ENCODE results near the gene ISOC2.
A peak's percentile ranks its signal among the peaks of the same experiment; 100 is the strongest.

ISOC2 gene

GRCh38 chr19:55476100-55476775, 14.8 kb upstream of the ISOC2 start, which contains the start of gene ZNF628:
ZNF628 (plus strand) TSS chr19:55476617; CDS start chr19:55479911, 3,294 bp downstream.
- peak; percentile 97 to 99 for DNase-seq

- DNase-seq = no peak
Measured at GRCh38 chr19:55474269-55475265, 13.1 kb upstream of the ISOC2 start.

- no peak for DNase-seq
Measured at GRCh38 chr19:55473225-55474012, 12.0 kb upstream of the ISOC2 start.

GRCh38 chr19:55472463-55472862, 11.0 kb upstream of the ISOC2 start:
- DNase-seq = no peak

GRCh38 chr19:55471266-55471665, 9.8 kb upstream of the ISOC2 start:
- no peak for DNase-seq

GRCh38 chr19:55468054-55468393, 6.6 kb upstream of the ISOC2 start:
- no peak for DNase-seq

- DNase-seq = no peak
Measured at GRCh38 chr19:55467236-55468053, 6.0 kb upstream of the ISOC2 start.

- no peak for DNase-seq
Measured at GRCh38 chr19:55466241-55466614, 4.8 kb upstream of the ISOC2 start.

GRCh38 chr19:55465460-55466240, 4.2 kb upstream of the ISOC2 start:
- DNase-seq = no peak

- DNase-seq = no peak
Measured at GRCh38 chr19:55464662-55465054, 3.2 kb upstream of the ISOC2 start, which contains the start of gene C19orf85. C19orf85 (minus strand) TSS chr19:55464751; CDS start chr19:55464554, 197 bp downstream.

GRCh38 chr19:55464039-55464661, 2.7 kb upstream of the ISOC2 start:
- DNase-seq = no peak

GRCh38 chr19:55463583-55464031, 2.2 kb upstream of the ISOC2 start:
- DNase-seq = no peak

- no peak for DNase-seq
Measured at GRCh38 chr19:55462722-55463121, 1.3 kb upstream of the ISOC2 start.

GRCh38 chr19:55461974-55462626, 658 bp upstream of the ISOC2 start:
- DNase-seq = no peak

GRCh38 chr19:55460670-55461258, 678 bp downstream of the ISOC2 start:
- no peak for DNase-seq

- DNase-seq = no peak
Measured at GRCh38 chr19:55459950-55460657, 1.3 kb downstream of the ISOC2 start.

- DNase-seq = peak in 1 of 2 experiments; percentile 56
Measured at GRCh38 chr19:55459551-55459949, 1.9 kb downstream of the ISOC2 start.

- no peak for DNase-seq
Measured at GRCh38 chr19:55457683-55458457, 3.6 kb downstream of the ISOC2 start.
